ENCODE measurements around the gene SPATA17.
"Not testable (repeated sequence)": the region's sequence is repeated elsewhere in the genome, so short reads cannot be mapped to it uniquely, and the experiment has no call there.

The SPATA17 gene

GRCh38 chr1:217674028-217674729, 43.0 kb downstream of the SPATA17 start:
- DNase-seq = peak; percentile 2 to 8

- DNase-seq = no peak
Measured at GRCh38 chr1:217681806-217682205, 50.7 kb downstream of the SPATA17 start.

- no peak for DNase-seq
Measured at GRCh38 chr1:217687511-217687910, 56.4 kb downstream of the SPATA17 start.

GRCh38 chr1:217696140-217696539, 65.0 kb downstream of the SPATA17 start:
- DNase-seq = not testable (repeated sequence)

GRCh38 chr1:217703326-217703725, 72.2 kb downstream of the SPATA17 start:
- no peak for DNase-seq

GRCh38 chr1:217712925-217713597, 81.9 kb downstream of the SPATA17 start:
- no peak for DNase-seq

GRCh38 chr1:217715681-217716080, 84.5 kb downstream of the SPATA17 start:
- no peak for DNase-seq

- no peak for DNase-seq
Measured at GRCh38 chr1:217717959-217718358, 86.8 kb downstream of the SPATA17 start.

GRCh38 chr1:217718873-217719272, 87.7 kb downstream of the SPATA17 start:
- DNase-seq = no peak

GRCh38 chr1:217721692-217722091, 90.5 kb downstream of the SPATA17 start:
- no peak for DNase-seq

- no peak for DNase-seq
Measured at GRCh38 chr1:217734973-217735372, 103.8 kb downstream of the SPATA17 start.

GRCh38 chr1:217747156-217747769, 116.1 kb downstream of the SPATA17 start:
- DNase-seq = peak; percentile 2 to 38

- DNase-seq = no peak
Measured at GRCh38 chr1:217769768-217770167, 138.6 kb downstream of the SPATA17 start.

GRCh38 chr1:217770918-217771317, 139.8 kb downstream of the SPATA17 start:
- DNase-seq = no peak

GRCh38 chr1:217776693-217777092, 145.5 kb downstream of the SPATA17 start:
- DNase-seq = no peak

GRCh38 chr1:217781056-217781455, 149.9 kb downstream of the SPATA17 start:
- no peak for DNase-seq

GRCh38 chr1:217791091-217791490, 159.9 kb downstream of the SPATA17 start:
- DNase-seq = no peak

- DNase-seq = no peak
Measured at GRCh38 chr1:217805792-217806191, 174.6 kb downstream of the SPATA17 start.

- no peak for DNase-seq
Measured at GRCh38 chr1:217812175-217812574, 181.0 kb downstream of the SPATA17 start.

GRCh38 chr1:217813031-217813430, 181.9 kb downstream of the SPATA17 start:
- DNase-seq = no peak

- no peak for DNase-seq
Measured at GRCh38 chr1:217837691-217838090, 206.5 kb downstream of the SPATA17 start.

GRCh38 chr1:217839161-217839560, 208.0 kb downstream of the SPATA17 start:
- no peak for DNase-seq

GRCh38 chr1:217846733-217847132, 215.6 kb downstream of the SPATA17 start:
- DNase-seq = no peak

GRCh38 chr1:217847643-217848042, 216.5 kb downstream of the SPATA17 start:
- no peak for DNase-seq
